OCI-LY1 (cell line): Measurements from ENCODE around the gene DIPK1B.

Source experiments
- H2AFZ ChIP-seq: fragments of 200-600 bp; sonication (generic), shearing (Covaris generic); 2 replicates; pipeline ENCODE4 v1.6.0; 2014; ENCODE audit warnings: antibody characterized with exemption, mild to moderate bottlenecking, low read length
- H3F3A ChIP-seq: fragments of 200-600 bp; sonication (generic), shearing (Covaris generic); 2 replicates; pipeline ENCODE4 v1.6.0; 2014; ENCODE audit warnings: mild to moderate bottlenecking, antibody characterized with exemption, low read length, moderate library complexity; ENCODE audit not compliant: insufficient read depth
- H3K27ac ChIP-seq: fragments of 200-600 bp; sonication (generic); 2 replicates; pipeline ENCODE4 v1.5.1; 2014; ENCODE audit warnings: low read length, mixed run types, mild to moderate bottlenecking, low read depth; ENCODE audit not compliant: poor library complexity, severe bottlenecking
- H3K27me3 ChIP-seq: fragments of 200-600 bp; sonication (generic); 2 replicates; pipeline ENCODE4 v1.6.0; 2014; ENCODE audit warnings: antibody characterized with exemption, mild to moderate bottlenecking, low read length, moderate library complexity; ENCODE audit not compliant: insufficient read depth
- H3K36me3 ChIP-seq: fragments of 200-600 bp; sonication (generic); 2 replicates; pipeline ENCODE4 v1.6.1; 2014; ENCODE audit warnings: mild to moderate bottlenecking, antibody characterized with exemption, low read length, moderate library complexity, mixed read lengths; ENCODE audit not compliant: insufficient read depth
- H3K4me1 ChIP-seq: fragments of 200-600 bp; sonication (generic); 2 replicates; pipeline ENCODE4 v1.5.1; 2014; ENCODE audit warnings: mild to moderate bottlenecking, low read length, moderate library complexity; ENCODE audit not compliant: insufficient read depth, severe bottlenecking
- H3K4me2 ChIP-seq: fragments of 200-600 bp; sonication (generic), shearing (Covaris generic); 2 replicates; pipeline ENCODE4 v1.6.1; 2014; ENCODE audit warnings: low read length
- H3K4me3 ChIP-seq: fragments of 200-600 bp; sonication (generic); 2 replicates; pipeline ENCODE4 v1.5.1; 2014; ENCODE audit warnings: low read length, low read depth, mild to moderate bottlenecking, mixed read lengths; ENCODE audit not compliant: poor library complexity, severe bottlenecking
- H3K79me2 ChIP-seq: fragments of 200-600 bp; shearing (Covaris generic); 2 replicates; pipeline ENCODE4 v1.6.1; 2016; ENCODE audit warnings: mixed run types, low read length, mixed read lengths; ENCODE audit not compliant: insufficient read depth
- H3K9ac ChIP-seq: fragments of 200-600 bp; sonication (generic), shearing (Covaris generic); 2 replicates; pipeline ENCODE4 v1.6.1; 2014; ENCODE audit warnings: mild to moderate bottlenecking, low read length, mixed read lengths
- H3K9me2 ChIP-seq: fragments of 200-600 bp; sonication (generic), shearing (Covaris generic); 2 replicates; pipeline ENCODE4 v1.6.1; 2014; ENCODE audit warnings: low read depth, mild to moderate bottlenecking, low read length, mixed read lengths
- H3K9me3 ChIP-seq: fragments of 200-600 bp; shearing (Covaris generic); 2 replicates; pipeline ENCODE4 v1.6.1; 2014; ENCODE audit warnings: low read length, mixed read lengths
- H4K20me1 ChIP-seq: fragments of 200-600 bp; sonication (generic), shearing (Covaris generic); 2 replicates; pipeline ENCODE4 v1.6.0; 2016; ENCODE audit warnings: mild to moderate bottlenecking, low read length; ENCODE audit not compliant: insufficient read depth
- CTCF ChIP-seq: fragments of 200-600 bp; sonication (generic), shearing (Covaris generic); IDR thresholded peaks from 2 replicates; pipeline ENCODE4 v1.5.1; 2017; ENCODE audit warnings: mild to moderate bottlenecking, antibody characterized with exemption, low read length, moderate library complexity, mixed read lengths
- EZH2 ChIP-seq: fragments of 200-600 bp; sonication (generic), shearing (Covaris generic); IDR thresholded peaks from 2 replicates; pipeline ENCODE4 v1.8.0; 2017; ENCODE audit warnings: borderline replicate concordance, mixed run types, mild to moderate bottlenecking, antibody characterized with exemption, low read length, moderate library complexity, mixed read lengths

Gene DIPK1B

GRCh38 chr9:136751814-136752213 lies 39.4 kb downstream of the DIPK1B start:
- peaks cover 44% of the 10 kb centered on the region; the same call in 1 of the 2 replicates for H3K27me3 ChIP-seq

GRCh38 chr9:136753371-136754058 lies 41.1 kb downstream of the DIPK1B start:
- Histone ChIP-seq H3K9me3 (peaks cover 13% of the 10 kb centered on the region), H3K27ac (no peak overlapping the region), H3K9ac (no peak overlapping the region), H3F3A (no peaks in the 10 kb centered on the region), H3K4me3 (no peak overlapping the region), H3K79me2 (no peaks in the 10 kb centered on the region), H3K4me1 (no peaks in the 10 kb centered on the region), H3K4me2 (no peak overlapping the region), H3K36me3 (peaks cover 2% of the 10 kb centered on the region; the same call in 1 of the 2 replicates), H3K9me2 (no peaks in the 10 kb centered on the region), H2AFZ (no peak overlapping the region), H4K20me1 (no peaks in the 10 kb centered on the region), H3K27me3 (peaks cover 43% of the 10 kb centered on the region; the same call in 1 of the 2 replicates)
- no peak for TF ChIP-seq EZH2
- no peak for TF ChIP-seq CTCF

More at GRCh38 chr9:136751814-136752213, 39.4 kb downstream of the DIPK1B start:
- Histone ChIP-seq H2AFZ (no peak overlapping the region), H3K4me2 (no peak overlapping the region), H3K27ac (no peak overlapping the region), H3K36me3 (peaks cover 2% of the 10 kb centered on the region; the same call in 1 of the 2 replicates), H3K79me2 (no peaks in the 10 kb centered on the region), H3K9me2 (no peaks in the 10 kb centered on the region), H3K4me1 (no peaks in the 10 kb centered on the region), H3K4me3 (no peak overlapping the region), H3K9ac (no peak overlapping the region), H3K9me3 (peaks cover 13% of the 10 kb centered on the region), H3F3A (no peaks in the 10 kb centered on the region), H4K20me1 (no peaks in the 10 kb centered on the region)
- TF ChIP-seq CTCF (no peak), EZH2 (no peak)

GRCh38 chr9:136754059-136754572 lies 41.7 kb downstream of the DIPK1B start:
- H3K36me3 ChIP-seq, result peaks cover 2% of the 10 kb centered on the region; the same call in 1 of the 2 replicates
- H3K27me3 ChIP-seq, result peaks cover 43% of the 10 kb centered on the region; the same call in 1 of the 2 replicates
- no peak overlapping the region for H3K4me2 ChIP-seq
- H3K9me2 ChIP-seq, result no peaks in the 10 kb centered on the region
- H3K4me3 ChIP-seq, result no peak overlapping the region
- H3K79me2 ChIP-seq, result no peaks in the 10 kb centered on the region
- peaks cover 13% of the 10 kb centered on the region for H3K9me3 ChIP-seq
- no peak overlapping the region for H3K9ac ChIP-seq
- H3F3A ChIP-seq, result no peaks in the 10 kb centered on the region
- H2AFZ ChIP-seq, result no peak overlapping the region
- no peaks in the 10 kb centered on the region for H3K4me1 ChIP-seq
- no peaks in the 10 kb centered on the region for H4K20me1 ChIP-seq
- TF ChIP-seq CTCF (no peak), EZH2 (no peak)
- no peak overlapping the region for H3K27ac ChIP-seq
